ENCODE data around the gene SHB.

DNA sequence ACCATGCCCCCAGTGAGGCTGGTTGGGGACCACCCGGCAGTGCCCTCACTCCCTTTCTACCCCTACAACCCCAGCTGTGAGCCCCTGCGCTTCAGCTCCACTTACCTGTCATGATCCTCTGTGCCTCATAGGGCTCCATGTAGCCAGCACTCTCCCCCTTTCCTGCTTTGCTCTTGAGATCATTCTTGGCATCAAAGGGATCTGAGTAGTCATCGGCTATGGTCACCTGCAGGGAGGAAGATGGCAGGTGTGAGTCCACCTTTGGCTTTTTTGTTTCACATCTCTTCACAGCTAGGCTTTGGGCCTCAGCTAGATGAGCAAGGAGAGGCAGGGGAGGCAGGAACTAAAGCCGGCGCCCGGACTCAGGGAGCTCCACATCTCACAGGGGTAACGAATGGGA lies 53.1 kb downstream of the SHB start:
- TF ChIP-seq, protein P1, sequence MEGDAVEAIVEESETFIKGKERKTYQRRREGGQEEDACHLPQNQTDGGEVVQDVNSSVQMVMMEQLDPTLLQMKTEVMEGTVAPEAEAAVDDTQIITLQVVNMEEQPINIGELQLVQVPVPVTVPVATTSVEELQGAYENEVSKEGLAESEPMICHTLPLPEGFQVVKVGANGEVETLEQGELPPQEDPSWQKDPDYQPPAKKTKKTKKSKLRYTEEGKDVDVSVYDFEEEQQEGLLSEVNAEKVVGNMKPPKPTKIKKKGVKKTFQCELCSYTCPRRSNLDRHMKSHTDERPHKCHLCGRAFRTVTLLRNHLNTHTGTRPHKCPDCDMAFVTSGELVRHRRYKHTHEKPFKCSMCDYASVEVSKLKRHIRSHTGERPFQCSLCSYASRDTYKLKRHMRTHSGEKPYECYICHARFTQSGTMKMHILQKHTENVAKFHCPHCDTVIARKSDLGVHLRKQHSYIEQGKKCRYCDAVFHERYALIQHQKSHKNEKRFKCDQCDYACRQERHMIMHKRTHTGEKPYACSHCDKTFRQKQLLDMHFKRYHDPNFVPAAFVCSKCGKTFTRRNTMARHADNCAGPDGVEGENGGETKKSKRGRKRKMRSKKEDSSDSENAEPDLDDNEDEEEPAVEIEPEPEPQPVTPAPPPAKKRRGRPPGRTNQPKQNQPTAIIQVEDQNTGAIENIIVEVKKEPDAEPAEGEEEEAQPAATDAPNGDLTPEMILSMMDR (IDR thresholded peaks at IDR 0.05) = no peak
- TF ChIP-seq POLR2A (IDR thresholded peaks at IDR 0.05) = no peak

Data from lower leg skin (tissue), 3 donors.